HG03196 (cell line): ENCODE data around the gene ZNF343.

Experiments
- ATAC-seq: cut with Tn5 transposase; IDR thresholded peaks from one replicate; pipeline ENCODE4 v1.9.1; 2021; ENCODE audit not compliant: unreplicated experiment

ZNF343 gene

DNA sequence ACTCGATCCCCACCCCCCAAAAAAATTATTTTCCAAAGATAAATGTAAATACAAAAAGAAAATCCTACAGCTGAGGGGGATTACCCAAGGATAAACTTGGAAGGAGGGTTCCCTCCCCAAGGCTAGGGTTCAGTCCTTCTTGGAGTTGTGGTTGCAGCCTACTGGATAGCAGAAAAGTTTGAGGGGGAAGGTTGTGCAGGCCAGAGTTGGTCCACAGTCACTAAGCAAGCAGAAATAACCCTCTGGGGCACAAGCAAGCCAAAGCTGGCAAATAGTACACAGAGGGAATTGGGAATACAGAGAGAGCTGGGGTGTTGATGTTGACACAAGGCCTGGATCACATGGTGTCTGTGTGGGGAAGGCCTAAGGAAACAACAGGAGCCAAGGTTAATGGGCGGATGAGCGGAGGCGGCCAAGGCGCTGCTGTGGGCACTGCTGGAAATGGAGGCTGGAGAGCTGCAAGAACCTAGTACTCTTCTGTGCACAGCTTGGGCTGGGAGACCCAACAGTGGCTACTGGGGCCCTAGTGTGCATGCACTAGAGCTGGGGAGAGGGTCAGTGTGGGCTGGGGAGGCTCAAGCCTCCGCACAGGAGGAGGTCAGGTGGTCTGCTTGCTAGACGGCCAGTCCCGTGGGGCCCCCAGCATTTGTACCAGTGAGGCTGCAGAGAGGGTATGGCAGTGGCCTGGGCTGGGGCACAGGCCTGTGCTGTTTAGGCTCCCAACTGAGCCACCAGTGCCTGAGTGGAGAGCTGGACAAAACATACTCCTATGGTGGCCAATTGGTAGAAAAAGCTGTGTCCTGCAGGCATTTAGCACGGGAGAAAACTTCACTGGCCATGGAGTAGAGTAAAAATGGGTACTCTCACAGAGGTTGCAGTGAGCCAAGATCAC is 32.6 kb downstream of the ZNF343 start:
- ATAC-seq: no peak

DNA sequence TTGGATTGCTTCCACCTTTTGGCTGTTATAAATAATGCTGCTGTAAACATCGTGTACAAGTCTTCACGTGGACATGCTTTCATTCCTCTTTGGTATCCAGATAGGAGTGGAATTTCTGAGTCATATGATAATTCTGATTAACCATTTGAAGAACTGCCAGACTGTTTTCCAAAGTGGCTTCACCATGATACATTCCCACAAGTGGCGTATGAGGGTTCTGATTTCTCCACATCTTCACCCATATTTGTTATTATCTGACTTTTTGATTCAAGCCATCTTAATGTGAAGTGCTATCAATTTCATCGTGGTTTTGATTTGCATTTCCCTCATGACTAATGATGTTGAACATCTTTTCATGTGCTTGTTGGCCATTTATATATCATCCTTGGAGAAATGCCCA is 35.2 kb downstream of the ZNF343 start:
- no peak for ATAC-seq

DNA sequence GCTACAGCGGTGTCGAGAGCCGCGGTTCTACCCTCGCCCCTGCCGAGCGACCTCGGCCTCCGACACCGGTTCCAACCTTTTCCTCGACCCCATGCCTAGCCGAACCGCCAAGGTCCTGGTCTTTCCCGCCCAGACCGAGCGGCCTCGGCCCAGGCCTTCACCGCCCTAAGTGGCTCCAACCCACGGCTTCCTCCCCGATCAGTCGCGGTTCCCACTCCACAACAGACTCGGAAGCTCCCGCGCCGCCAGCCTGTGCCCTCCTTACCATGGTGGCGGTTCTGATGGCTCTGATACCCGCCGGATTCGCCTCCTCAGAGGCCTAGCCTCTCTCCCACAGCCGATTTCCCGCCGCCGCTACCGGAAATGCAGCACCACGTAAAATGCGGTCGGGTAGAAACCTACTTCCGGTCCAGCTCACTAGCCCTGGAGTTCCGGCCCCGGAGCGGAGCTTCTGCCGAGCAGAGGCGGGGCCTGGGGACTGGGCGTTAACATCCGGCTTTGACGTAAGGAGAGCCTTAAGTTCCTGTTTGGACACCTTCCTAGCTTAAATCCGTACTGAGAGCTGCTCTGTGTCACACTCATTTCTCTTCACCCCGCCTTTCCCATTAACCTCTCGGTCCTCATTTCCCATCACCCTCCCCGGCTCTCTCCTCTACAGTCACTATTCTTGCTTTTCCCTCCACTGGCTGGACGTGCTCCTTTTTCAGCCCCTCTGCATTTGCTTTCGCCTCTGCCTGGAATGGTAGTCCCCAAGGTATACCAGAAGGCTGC is 38.1 kb downstream of the ZNF343 start, which contains the start of gene SNRPB:
Gene SNRPB (minus strand): TSS at position 367 of the 771 bp plus-strand sequence. CDS start 99 bp downstream, at position 268.
- ATAC-seq: peak; percentile 96

DNA sequence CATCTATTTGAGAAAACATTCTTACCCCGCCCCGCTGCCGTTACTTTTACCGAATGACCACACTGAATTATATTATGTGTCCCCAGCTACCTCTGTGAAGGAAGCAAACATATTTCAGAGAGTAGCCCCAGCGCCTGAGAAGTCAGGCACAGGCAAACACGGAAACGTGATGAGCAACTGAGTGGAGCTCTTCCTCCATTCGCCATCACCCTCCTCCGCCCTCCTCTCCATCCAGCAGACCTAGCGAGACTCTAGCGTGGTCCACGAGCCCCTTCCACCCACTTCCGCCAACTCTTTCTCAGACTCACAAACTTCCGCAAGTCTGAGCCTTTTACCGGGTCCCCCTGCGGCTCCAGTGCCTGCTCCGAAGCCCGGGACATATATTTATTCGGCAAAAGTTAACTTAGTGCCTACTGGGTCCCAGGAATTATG is 38.7 kb downstream of the ZNF343 start:
- peak; percentile 39 for ATAC-seq

DNA sequence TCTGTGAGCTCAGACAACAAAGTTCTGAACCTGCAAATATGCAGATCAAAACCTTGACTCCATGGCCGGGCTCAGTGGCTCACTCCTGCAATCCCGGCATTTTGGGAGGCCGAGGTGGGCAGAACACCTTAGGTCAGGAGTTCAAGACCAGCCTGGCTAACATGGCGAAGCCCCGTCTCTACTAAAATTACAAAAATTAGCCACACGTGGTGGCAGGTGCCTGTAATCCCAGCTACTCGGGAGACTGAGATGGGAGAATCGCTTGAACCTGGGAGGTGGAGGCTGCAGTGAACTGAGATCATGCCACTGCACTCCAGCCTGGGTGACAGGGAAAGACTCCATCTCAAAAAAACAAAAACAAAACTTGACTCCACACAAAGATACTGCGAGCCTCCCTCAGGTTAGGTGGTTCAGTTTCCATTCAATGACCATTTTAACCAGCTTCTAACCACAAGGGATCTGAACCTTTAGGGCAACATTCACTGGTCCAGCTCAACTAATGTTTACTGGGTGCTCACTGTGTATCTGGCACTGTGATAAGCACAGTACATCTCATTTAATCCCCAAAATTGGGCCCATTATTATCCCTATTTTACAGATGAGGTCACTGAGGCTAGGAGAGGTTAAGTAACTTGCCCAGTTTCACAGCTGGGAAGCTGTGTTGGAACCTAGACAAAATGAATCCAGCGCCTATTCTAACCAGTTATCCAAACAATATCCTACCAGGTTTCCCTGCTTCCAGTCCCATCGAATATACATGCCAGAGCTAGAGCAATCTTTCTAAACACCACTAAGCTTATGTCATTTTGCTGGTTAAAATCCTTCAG is 39.9 kb downstream of the ZNF343 start:
- no peak for ATAC-seq

DNA sequence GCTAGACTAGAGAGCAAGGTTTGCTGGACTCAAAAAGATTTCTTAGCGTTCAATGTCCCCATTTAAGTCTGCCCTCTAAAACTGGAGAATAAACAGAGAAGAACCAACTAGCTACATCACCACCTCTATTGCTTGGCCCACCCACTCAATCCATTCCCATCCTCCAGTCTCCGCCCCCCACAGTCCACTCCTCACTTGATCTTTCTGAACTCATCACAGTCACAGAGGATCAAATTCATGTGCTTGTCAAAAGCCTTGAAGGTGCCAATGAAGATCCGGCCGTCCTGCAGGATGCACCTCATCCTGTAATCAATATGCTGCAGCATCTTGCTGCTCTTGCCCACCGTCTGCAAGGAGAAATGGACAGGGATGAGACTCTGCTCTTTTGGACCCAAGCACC is 41.3 kb downstream of the ZNF343 start:
- no peak for ATAC-seq

DNA sequence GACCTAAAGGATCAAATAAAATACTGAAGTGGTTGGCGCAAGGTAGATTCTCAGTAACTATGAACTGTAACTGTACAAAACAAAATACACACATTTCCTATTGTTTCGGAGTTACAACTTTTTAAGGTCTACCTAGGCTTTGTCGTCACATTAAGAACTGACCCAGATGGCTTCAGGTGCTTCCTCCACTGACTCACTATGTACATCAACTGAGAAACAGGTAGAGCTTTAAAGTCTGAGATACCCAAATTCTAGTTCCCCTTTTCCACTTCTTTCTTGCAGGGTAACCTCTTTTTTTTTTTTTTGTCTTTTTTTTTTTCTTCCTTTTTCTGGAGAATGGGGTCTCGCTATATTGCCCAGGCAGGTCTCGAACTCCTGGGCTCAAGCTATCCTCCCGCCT is 43.6 kb downstream of the ZNF343 start:
- ATAC-seq: no peak

DNA sequence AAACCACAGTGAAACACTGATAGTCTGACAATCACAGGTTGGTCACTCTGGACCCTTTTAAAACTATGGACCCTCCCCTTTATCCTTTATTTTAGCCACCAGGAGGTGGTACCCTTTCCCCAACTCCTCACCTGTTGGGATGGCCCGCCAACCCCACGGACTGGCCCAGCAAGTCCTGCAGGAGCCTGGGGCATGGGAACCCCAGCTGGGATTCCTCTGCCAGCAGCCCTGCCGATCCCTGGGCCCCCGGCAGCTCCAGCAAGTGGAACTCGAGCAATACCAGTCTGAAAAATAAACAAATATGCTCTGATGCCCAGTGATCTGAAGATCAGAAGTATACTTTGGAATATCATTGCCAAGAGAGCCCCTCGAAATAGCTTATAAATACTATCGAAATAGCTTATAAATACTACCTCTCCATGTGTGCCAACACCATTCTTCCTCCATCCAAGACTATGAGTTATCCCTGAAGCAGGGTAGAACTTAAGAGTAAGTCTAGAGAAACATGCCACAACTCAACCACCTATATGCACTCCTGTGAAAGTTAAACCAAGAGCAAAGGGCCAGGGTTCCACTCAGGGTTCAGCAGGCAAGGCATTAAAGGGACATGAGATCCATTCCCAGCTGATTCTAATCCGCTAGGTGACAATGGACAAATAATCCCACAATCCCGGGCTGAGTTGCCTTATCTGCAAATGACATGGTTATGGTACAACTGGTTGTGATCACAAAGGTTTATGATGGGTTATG is 44.9 kb downstream of the ZNF343 start:
- ATAC-seq: no peak

DNA sequence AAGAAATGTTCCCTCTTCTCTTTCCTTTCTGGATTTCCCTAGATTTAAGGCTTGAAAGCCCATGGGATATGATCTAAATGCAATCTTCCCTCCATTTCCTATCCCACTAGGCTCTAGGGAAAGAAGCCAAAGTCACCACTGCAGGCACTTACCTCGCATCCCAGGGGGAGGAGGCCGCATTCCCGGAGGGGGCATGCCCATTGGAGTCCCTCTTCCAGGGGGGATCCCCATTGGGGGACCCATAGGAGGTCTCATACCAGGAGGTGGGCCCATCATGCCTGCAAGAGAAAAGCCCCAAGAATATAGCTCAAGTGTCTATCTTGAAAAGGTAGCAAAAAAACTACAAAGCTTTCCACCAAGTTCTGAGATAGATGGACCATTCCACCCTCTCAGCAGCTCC is 46.2 kb downstream of the ZNF343 start:
- no peak for ATAC-seq

DNA sequence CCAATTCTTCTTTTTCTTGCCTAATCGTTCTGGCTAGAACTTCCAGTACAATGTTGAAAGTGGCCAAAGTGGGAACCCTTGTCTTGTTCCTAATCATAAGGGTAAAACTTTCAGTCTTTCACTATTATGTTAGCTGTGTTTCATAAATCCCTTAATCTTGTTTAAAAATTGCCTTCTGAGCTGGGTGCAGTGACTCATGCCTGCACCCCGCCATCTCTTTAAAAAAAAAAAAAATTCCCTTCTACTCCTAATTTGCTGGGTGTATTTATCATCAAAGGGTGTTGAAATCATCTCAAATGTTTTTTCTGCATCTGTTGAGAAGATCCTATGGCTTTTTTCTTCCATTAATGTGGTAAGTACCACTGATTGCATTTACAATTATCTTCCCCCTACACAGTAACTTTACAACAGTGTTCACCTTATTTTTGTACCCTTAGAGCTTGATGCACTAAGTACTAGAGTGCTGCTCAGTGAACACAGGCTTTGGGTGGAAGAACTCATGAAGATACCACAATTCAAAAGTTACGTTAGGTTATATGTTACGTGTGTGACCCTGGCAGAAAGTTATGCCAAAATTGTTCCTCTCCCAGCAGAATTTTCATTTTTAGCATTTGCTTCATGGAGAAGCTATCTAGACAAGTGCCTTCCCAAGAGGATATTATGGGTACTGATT is 47.8 kb downstream of the ZNF343 start:
- no peak for ATAC-seq

DNA sequence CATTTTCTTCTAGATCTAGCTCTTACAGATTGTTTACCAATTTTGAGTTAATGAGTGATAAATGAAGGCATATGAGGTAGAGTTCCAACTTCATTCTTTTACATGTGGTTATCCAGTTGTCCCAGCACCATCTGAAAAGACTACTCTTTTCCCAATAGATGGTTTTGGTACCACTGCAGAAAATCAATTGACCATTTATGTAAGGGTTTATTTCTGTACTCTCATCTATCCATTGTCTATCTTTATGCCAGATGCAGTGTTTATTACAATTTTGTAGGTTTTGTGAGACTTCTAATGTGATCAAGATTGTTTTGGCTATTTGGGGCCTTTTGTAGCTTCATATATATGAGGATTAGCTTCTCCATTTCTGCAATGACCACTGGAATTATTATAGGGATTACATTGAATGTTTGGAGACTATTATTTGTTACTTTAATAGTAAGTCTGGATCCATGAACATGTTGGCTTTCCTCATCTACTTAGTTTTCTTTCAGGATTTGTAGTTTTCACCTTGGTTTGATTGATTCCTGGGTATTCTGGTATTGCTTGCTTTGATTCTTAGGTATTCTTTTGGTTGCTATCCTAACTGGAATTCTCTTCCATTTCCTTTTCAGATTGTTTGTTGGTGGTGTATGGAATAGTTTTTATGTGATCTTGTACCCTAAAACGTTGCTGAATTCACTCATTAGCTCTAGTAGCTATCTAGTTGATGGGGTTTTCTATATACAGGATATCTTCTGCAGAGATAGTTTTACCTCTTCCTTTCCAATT is 48.5 kb downstream of the ZNF343 start:
- no peak for ATAC-seq

DNA sequence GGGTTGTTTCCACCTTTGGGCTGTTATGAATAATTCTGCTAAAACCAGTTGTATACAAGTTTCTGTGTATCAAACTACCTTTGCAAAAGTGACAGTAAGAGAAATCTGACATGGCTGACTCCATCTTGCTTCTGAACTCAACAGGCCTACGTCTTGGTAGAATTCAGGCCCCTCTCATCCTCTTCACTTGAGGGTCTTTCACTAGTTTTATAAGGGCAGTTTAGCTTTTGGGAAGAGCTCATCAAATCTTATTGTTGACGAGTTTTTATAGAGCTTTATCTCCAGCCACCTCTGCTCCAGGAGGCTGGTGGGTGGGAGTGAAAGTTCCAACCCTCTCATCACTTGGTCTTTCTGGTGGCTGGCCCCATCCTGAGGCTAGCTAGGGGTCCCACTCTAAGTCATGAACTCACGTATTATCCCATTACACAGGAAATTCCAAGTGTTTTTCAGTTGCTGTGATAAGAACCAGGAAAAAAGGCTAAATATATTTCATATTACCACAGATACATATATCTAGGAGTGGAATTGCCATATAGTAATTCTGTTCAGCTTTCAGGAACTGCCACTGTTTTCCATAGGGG is 49.7 kb downstream of the ZNF343 start:
- no peak for ATAC-seq

DNA sequence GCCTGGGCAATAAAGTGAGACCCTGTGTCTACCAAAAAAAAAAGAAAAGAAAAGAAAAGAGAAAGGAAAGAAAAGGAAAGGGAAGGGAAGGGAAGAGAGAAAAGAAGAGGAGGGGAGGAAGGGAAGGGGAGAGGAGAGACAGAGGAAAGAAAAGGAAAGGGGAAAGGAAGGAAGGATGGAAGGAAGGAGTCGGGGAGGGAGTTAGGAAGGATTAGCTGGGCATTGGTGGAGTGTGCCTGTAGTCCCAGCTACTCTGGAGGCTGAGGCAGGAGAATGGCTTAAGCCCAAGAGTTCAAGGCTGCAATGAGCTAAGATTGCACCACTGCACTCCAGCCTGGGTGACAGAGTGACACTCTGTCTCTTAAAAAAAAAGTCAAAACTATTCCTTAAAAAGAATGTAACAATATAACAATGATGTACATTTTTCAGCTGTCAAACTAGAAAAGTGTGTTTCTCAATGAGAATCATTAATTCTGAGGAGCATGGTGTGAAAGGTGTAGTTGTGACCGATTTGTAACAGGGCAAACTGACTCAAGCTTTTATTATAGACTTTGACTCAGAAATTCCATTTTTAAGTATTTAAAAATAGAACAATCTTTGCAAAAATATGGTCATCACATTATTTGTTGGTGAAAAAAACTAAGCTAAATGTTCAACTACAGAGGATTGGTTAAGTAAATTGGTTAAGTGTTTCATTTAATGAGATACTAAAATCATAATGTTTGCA is 52.8 kb downstream of the ZNF343 start:
- no peak for ATAC-seq

DNA sequence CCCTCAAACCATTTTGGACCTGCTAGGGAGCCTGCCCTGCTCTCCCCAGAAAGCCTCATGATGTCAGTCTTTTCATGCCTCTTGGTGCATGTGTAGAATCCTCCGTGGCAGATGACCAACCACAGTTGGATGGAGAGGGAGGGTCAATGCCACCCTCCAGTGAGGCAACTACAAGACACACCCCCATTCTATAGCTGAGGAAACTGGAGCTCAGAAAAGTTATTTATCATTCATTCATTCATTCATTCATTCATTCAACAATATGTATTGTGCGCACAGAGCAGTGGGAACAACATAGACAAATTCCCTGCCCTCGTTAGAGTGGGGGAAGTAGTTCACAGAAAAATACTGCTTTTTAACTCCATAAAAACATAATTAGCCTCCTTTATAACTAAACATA is 54.9 kb downstream of the ZNF343 start:
- ATAC-seq: no peak

DNA sequence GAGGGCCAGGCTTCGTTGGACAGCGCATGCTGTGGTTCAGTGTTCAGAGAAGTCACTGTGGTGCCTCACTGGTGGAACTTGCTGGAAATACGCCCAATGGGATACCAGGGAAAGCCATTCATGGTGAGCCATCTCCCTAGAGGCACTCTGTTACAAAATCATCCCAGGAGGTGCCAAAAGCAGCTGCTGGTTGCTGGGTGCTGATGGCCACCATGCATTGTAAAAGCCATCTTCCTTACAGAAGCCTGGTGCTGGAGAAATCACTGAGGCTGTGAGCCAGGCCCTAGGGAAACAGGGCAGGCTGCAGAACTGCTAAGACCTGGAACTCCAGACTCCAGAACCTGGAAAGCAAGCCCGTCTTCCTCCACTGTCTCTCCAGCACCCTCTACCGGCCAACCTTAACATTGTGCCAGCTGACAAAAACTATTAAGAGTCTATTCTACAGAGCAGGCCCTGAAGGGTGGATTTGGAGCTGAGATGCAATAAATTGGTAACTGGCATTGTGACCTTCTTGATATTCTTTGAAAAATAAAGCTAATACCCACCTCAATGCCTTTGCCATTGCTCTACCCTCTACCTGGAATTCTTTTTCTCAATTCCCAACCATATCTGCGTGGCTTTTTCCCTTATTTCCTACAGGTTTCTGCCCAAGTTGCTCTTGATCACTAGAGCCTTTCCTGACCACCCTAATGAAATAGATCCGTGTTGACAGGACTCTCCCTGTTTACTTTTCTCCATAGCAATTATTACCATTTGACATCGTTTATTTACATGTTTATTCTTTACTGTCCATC is 56.6 kb downstream of the ZNF343 start:
- no peak for ATAC-seq

DNA sequence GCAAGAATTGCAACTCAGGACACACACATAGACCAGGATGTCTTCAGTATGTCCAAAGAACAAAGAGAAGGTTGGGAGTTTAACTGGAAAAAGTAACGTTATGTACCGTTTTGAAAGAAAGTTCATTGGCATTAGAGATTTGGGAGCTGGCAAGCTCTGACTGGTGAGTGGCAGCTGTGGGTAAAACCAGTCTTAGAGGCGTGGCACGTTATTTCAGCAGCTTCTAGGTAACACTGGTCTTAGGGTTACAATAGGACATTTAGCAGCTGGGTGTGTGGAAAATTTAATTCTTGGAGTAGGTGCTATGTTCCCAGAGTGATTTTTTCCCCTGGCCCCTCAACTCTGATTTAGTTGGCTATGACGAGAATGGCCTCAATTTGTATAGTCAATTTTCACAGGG is 57.3 kb downstream of the ZNF343 start:
- ATAC-seq: no peak

DNA sequence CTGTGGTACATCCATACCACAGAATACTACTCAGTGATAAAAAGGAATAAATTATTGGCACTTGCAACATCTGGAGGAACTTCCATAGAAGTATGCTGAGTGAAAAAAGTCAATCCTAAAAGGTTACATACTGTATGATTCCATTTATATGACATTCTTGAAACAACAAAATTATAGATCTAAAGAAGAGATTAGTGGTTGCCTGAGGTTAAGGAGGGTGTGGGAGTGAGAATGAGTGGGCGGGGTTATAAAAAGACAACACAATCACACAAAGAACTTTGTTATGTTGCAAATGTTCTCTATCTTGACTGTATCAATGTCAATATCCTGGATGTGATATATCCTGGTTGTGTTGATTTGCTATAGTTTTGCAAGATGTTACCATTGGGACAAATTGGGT is 59.3 kb downstream of the ZNF343 start:
- ATAC-seq: no peak
